ENCODE results near the gene THRB. TPM values are rescaled to one million over a fixed set of nuclear protein-coding genes. Genes with fewer than 3 reads are reported as not detected.

The THRB gene
- total RNA-seq, 1 experiment from 2014 or later = 9.7 TPM

DNA sequence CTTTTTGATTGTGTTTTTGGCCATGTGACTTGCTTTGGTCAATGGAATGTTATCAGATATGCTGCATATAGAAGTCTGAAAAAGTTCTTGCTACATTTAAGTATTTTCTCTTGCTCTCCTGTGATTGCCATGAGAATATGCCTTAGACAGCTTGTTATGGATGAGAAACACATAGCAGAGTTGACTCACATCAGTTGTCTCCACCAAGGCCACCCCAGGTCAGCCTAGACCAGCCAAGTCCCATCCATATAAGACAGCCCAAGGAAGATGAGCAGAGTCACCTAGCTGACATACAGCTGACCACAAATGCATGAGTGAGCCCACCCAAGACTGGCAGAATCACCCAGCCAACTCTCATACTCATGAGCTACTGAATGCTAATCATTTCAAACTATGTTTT is 153.0 kb downstream of the THRB start:
- Histone ChIP-seq H3K79me2 (ENCODE audit: low read depth) (0 out of 2 replicates have a peak, but pooled peaks cover 6% of the 10 kb centered on the region), H3K9me3 (ENCODE audit: insufficient read depth, low read depth) (no peaks in the 10 kb centered on the region), H3K36me3 (ENCODE audit: low read depth) (no peaks in the 10 kb centered on the region), H3F3A (ENCODE audit: insufficient read depth, low read depth) (peaks cover 10% of the 10 kb centered on the region; the same call in 1 of the 2 replicates), H2AFZ (no peak overlapping the region), H4K20me1 (ENCODE audit: insufficient read depth) (no peaks in the 10 kb centered on the region), H3K27me3 (ENCODE audit: insufficient read depth, low read depth) (no peaks in the 10 kb centered on the region), H3K9me2 (ENCODE audit: insufficient read depth) (no peaks in the 10 kb centered on the region; the same call in 1 of the 2 replicates), H3K4me2 (no peak overlapping the region), H3K4me3 (no peak overlapping the region), H3K27ac (no peak overlapping the region), H3K4me1 (replicated peaks; ENCODE audit: insufficient read depth) (peaks cover 18% of the 10 kb centered on the region)
- TF ChIP-seq, protein P1, sequence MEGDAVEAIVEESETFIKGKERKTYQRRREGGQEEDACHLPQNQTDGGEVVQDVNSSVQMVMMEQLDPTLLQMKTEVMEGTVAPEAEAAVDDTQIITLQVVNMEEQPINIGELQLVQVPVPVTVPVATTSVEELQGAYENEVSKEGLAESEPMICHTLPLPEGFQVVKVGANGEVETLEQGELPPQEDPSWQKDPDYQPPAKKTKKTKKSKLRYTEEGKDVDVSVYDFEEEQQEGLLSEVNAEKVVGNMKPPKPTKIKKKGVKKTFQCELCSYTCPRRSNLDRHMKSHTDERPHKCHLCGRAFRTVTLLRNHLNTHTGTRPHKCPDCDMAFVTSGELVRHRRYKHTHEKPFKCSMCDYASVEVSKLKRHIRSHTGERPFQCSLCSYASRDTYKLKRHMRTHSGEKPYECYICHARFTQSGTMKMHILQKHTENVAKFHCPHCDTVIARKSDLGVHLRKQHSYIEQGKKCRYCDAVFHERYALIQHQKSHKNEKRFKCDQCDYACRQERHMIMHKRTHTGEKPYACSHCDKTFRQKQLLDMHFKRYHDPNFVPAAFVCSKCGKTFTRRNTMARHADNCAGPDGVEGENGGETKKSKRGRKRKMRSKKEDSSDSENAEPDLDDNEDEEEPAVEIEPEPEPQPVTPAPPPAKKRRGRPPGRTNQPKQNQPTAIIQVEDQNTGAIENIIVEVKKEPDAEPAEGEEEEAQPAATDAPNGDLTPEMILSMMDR (conservative IDR thresholded peaks at IDR 0.05) = no peak
- no peak for TF ChIP-seq EZH2 (IDR thresholded peaks at IDR 0.05; ENCODE audit: low read depth)
- DNase-seq = no peak
- no TSS peak for BruUV-seq (replicated peaks)
- POLR2A ChIA-PET (ENCODE audit: unreplicated experiment) = no interaction called here
- CTCF ChIA-PET = no interaction called here
- intact Hi-C loops (cut with micrococcal nuclease; ENCODE audit: unreplicated experiment) = no loop called here

DNA sequence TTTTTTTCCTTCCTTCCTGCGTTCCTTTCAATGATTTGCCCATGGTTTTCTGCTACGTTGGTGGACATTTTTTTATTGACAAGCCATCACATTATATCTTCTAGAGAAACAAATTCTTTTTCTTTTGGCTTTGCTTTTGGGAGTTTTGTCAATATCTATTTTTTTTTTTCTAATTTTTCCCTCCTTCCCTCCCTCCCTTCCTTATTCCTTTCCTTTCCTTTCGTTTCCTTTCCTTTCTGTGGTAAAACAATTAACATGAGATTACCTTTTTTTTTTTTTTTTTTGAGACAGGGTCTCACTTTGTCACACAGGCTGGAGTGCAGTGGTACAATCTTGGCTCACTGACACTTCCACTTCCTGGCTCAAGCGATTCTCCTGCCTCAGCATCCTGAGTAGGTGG is 153.7 kb downstream of the THRB start:
- no TSS peak for BruUV-seq (replicated peaks)
- H3F3A ChIP-seq (ENCODE audit: insufficient read depth, low read depth) = peaks cover 10% of the 10 kb centered on the region; the same call in 1 of the 2 replicates
- intact Hi-C loops (cut with micrococcal nuclease; ENCODE audit: unreplicated experiment) = no loop called here
- no peak for TF ChIP-seq EZH2 (IDR thresholded peaks at IDR 0.05; ENCODE audit: low read depth)
- TF ChIP-seq, protein P1 (conservative IDR thresholded peaks at IDR 0.05) = no peak
- H3K36me3 ChIP-seq (ENCODE audit: low read depth) = no peaks in the 10 kb centered on the region
- H3K79me2 ChIP-seq (ENCODE audit: low read depth) = 0 out of 2 replicates have a peak, but pooled peaks cover 6% of the 10 kb centered on the region
- no peaks in the 10 kb centered on the region for H3K9me3 ChIP-seq (ENCODE audit: insufficient read depth, low read depth)
- no peaks in the 10 kb centered on the region for H3K27me3 ChIP-seq (ENCODE audit: insufficient read depth, low read depth)
- no peaks in the 10 kb centered on the region for H4K20me1 ChIP-seq (ENCODE audit: insufficient read depth)
- H3K9me2 ChIP-seq (ENCODE audit: insufficient read depth) = no peaks in the 10 kb centered on the region
- CTCF ChIA-PET = no interaction called here
- no peak overlapping the region for H3K27ac ChIP-seq
- H2AFZ ChIP-seq = no peak overlapping the region
- no peak for DNase-seq
- POLR2A ChIA-PET (ENCODE audit: unreplicated experiment) = no interaction called here
- no peak overlapping the region for H3K4me2 ChIP-seq
- H3K4me1 ChIP-seq (replicated peaks; ENCODE audit: insufficient read depth) = peaks cover 13% of the 10 kb centered on the region; the same call in 1 of the 2 replicates
- no peak overlapping the region for H3K4me3 ChIP-seq

DNA sequence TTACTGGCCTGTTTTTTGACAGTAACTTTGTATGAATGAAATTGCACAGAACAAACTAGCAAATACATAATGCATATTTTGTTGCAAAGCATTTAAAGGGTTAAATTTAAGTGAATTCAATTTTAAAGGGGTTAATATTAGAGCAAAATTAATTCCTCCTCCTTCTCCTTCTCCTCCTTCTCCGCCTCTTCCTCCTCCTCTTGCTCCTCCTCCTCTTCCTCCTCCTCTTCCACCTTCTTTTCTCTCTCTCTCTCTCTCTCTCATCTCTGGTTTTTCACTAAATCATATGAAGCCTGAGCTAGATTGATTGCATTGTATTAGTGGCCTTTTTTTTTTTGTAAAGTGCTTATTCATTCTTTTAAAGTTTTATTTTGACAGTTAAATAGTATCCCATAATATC is 154.5 kb downstream of the THRB start:
- no peaks in the 10 kb centered on the region for H3K9me3 ChIP-seq (ENCODE audit: insufficient read depth, low read depth)
- 0 out of 2 replicates have a peak, but pooled peaks cover 3% of the 10 kb centered on the region for H3K79me2 ChIP-seq (ENCODE audit: low read depth)
- no peak overlapping the region for H3K4me2 ChIP-seq
- peaks cover 10% of the 10 kb centered on the region; the same call in 1 of the 2 replicates for H3F3A ChIP-seq (ENCODE audit: insufficient read depth, low read depth)
- BruUV-seq (replicated peaks) = no TSS peak
- no peak overlapping the region for H2AFZ ChIP-seq
- peaks cover 13% of the 10 kb centered on the region; the same call in 1 of the 2 replicates for H3K4me1 ChIP-seq (replicated peaks; ENCODE audit: insufficient read depth)
- intact Hi-C loops (cut with micrococcal nuclease; ENCODE audit: unreplicated experiment) = no loop called here
- TF ChIP-seq, protein P1 (conservative IDR thresholded peaks at IDR 0.05) = no peak
- no peak for TF ChIP-seq EZH2 (IDR thresholded peaks at IDR 0.05; ENCODE audit: low read depth)
- H3K27me3 ChIP-seq (ENCODE audit: insufficient read depth, low read depth) = no peaks in the 10 kb centered on the region
- no peaks in the 10 kb centered on the region for H3K36me3 ChIP-seq (ENCODE audit: low read depth)
- POLR2A ChIA-PET (ENCODE audit: unreplicated experiment) = no interaction called here
- no peaks in the 10 kb centered on the region for H3K9me2 ChIP-seq (ENCODE audit: insufficient read depth)
- H3K4me3 ChIP-seq = no peak overlapping the region
- H4K20me1 ChIP-seq (ENCODE audit: insufficient read depth) = no peaks in the 10 kb centered on the region
- DNase-seq = no peak
- no peak overlapping the region for H3K27ac ChIP-seq
- CTCF ChIA-PET = no interaction called here
